CD4-positive, alpha-beta T cell treated with Interleukin-6 for 4 hours (primary cell): ENCODE data around the gene CTNNA2.

Source experiments
- DNase-seq: peaks from one replicate; pipeline ENCODE4 v3.0.0-alpha.2; 2020; ENCODE audit warnings: mixed read lengths

The CTNNA2 gene

DNA sequence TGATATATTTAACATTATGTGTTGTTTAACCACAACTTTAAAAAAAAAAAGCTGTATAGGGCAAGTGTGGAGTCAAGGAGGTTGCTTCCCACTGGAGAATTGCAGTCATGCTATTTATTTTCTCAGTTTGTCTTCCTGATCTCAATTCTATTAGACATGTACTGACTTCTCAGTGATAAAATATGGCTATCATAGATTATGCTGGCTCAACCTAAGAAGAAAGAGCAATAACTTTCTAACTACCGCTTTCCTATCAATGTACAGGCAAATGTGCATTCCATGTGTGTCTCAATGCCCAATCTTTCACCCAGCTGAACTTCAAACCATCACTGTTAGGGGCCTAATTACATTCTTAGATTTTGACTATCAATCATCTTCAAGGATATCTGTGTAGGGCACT is 201.4 kb downstream of the CTNNA2 start:
- no peak for DNase-seq

DNA sequence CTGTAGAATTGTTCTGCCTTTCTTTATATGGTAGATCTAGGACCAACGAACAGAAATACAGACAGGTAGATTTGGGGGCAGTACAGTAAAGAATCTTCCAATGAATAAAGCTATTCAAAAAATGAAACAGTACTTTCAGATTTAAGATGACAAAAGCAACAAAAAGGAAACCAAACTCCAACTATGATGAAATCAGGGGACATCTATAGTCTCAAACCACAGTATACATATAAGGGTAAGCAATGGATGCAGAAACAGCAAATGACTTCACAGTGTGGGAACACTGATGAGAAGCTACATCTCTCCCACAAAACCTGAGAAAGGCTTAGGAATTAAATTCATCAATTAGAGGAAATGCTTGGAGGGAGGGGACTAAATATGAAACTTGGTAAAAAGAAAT is 202.5 kb downstream of the CTNNA2 start:
- DNase-seq, result no peak

DNA sequence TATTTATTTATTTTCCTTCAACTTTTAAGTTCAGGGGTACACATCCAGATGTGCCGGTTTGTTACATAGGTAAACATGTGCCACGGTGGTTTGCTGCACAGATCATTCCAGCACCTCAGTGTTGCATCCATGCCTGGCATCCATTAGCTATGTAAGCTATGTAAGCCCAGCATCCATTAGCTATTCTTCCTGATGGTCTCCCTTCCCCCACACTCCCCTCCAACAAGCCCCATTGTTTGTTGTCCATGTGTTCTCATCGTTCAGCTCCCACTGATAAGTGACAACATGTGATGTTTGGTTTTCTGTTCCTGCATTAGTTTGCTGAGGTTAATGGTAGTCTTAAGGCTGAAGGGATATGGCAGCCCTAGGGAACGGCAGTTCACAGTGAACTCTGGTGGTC is 203.4 kb downstream of the CTNNA2 start:
- DNase-seq, result no peak

DNA sequence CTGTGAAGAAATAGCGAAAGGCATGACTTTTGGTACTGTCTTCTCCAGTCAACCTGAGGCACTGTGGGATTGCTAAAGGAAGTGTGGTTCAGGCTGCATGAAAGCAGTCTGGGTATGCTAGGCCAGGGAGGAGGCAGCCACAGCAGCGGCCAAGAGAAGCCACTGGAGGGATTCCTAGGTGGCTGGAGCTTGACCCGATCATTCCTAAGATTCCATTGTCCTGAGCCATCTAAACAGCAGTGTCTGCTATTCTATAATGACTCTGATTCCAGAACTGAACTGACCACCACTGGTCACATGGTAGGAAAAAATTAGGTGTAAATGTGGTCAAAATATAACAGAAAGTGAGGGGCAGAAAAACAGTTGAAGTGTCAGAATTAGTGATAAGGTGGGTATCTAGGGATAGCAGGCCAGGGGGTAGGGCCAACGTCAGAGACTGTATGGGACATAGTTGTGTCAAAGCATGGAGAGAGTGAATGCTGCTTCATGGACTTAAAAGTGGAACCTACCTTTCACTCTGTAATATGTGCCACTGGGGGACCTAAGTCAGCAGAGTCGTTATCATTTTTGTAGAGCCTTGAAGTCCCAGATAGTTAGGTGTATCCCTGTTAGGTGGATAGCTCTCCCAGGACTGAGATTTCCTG is 204.6 kb downstream of the CTNNA2 start:
- no peak for DNase-seq

DNA sequence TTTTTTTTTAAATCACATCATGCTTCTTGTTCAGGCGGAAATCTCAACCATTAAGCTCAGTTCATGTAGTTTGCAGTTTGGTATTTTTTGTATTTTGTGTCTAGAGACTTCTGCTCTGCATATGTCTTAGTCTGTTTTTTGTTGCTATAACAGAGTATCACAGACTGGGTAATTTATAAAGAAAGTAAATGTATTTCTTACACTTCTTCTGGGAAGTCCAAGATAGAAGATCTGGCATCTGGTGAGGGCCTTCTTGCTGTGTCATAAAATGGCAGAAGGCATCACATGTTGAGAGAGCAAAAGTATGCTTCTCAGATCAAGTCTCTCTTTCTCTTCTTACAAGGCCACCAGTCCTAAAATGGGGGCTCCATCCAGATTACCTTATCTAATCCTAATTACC is 208.2 kb downstream of the CTNNA2 start:
- no peak for DNase-seq

DNA sequence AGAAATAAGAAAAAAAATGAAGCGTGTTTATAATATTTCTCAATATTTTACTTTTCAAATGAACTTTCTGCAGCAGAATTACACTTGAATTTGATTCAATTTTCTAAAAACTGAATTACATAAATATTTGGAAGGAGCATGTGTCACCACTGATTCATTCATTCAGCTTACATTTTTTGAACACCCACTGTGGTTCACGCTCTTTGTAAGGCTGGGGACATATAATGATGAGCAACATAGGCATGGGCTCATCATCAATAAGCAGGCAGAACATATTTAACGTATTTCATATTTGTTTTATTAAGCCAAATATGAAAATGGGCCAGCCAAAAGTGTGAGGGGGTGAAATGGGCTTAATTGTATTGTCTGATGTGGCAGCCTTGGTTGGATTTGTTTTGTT is 209.1 kb downstream of the CTNNA2 start:
- DNase-seq, result no peak

DNA sequence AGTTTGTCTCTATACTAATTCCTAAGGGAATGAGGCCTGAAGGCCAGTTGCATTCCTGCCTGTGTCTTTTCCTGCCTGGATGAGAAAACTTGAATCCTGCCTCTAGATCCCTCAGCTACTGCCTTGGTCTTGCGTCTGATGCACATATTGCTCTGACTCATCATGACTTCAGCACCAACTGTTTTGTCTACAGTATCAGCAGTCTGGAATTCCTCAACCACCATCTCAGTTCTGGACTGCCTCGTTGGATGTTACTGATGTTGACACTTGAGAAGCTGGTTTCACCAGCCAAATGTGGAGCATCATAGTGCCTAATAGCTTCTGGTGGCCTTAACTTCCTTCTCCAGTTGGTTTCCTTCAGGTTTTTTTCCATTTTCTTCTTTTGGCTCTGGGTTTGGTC is 211.0 kb downstream of the CTNNA2 start:
- no peak for DNase-seq

DNA sequence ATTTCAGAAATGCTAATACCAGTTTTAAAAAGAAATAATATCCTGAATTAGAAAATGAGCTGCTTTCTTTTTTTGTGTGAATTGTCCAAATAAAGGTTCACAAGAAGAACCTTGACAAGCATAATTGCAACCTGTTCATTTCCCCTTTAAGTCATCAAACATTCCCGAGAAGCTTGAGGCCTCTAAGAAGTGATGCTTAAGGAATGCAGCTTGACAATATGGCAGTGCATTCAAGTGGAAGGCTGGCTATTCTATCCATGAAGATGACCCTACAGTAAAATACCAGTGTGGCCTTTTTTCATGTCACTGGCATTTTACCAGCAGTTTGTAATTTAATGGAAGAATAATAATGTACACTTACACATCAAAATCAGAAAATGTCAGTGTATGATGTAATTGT is 216.7 kb downstream of the CTNNA2 start:
- DNase-seq, result no peak

DNA sequence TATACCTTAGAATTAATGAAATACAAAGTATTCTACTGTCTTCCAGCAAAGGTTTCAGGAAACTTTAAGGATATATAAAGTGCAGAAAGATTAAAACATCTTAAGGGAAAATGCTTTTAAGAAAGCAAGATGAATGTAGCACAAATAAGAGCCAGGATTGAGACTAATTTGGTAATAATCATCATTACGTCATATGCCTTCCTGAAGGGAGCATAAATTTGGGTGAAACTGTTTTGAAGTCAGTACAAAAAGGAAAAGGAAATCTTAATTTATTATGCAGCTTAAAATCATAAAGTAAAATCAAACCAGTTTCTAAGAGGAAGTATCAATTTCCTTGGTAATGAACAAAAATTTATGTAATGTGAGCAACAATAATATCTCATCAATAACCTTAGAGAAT is 221.7 kb downstream of the CTNNA2 start:
- DNase-seq, result no peak

DNA sequence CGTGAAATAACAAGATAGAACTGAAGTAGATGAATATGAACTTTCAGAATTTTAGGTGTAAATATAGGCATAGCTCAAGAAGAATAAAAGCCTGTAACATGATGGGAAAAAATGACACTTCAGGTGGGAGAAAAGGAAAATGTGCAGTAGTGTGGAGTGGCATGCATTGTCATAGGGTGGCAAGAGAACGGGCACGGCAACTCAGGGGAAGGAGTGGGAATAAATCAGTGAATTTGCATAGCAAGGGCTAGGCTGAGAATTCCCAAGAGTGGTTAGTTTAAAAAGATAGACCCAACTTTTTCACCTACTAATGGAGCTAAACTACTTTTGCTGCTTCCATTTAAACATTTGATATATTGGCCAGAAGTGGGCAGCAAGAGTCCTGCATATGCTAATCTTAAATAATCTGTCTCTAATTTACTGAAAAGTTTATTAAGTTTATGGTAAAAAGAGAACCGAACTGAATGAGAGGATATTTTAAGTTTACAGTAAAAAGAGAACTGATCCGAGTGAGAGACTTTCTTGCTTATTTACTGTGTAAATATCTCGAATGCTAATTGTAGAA is 228.1 kb downstream of the CTNNA2 start:
- no peak for DNase-seq

DNA sequence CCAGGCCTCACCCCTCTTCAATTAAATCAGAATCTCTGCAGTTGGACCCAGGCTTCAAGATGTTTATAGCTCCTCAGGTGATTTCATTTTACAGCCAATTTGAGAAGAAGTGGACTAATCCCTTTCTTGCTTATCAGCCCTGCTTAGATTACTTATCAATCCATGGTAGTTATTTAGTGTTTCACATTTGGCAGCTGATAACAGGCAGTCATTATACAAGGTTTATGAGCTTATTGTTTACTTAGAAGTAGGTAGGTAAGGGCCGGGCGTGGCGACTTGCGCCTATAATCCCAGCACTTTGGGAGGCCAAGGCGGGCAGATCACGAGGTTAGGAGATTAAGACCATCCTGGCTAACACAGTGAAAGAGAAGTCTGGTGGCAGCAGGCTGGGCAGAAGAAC is 237.5 kb downstream of the CTNNA2 start:
- no peak for DNase-seq

DNA sequence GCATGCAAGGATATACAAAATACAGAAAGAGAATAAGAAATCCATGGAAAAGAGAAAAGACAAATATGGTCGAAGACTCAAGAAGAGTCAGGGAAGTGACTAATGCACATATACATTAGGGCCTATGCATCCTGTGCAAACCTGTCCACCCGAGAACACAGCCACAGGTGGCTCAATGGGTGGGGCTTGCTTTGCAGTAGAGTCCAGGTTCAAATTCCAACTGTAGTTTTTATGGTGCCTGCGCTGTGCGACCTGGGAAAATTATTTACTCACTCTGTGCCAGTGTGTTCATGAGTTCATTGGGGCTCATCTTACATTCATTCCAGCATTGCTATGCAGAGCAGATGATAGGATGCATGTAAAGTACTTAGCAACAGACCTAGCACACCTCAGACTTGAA is 244.7 kb downstream of the CTNNA2 start:
- no peak for DNase-seq

DNA sequence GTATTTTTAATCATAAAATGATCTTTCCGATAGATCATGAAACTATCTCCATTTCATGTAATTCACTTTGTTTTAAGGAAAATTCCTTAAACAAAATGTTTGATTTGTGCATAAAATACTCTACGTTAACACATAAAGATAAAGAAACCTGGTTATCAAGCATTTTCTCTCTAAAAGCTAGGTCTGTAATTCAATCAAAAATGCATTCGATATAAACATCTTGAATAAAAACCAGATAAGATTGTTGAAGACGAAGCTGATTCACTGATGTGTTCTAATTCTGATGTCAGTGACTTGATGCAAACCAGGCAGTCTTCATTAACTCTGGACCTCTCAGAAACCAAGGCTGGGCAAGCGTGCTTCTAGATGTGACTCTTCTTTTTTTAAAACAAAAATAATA is 245.2 kb downstream of the CTNNA2 start:
- DNase-seq, result no peak

DNA sequence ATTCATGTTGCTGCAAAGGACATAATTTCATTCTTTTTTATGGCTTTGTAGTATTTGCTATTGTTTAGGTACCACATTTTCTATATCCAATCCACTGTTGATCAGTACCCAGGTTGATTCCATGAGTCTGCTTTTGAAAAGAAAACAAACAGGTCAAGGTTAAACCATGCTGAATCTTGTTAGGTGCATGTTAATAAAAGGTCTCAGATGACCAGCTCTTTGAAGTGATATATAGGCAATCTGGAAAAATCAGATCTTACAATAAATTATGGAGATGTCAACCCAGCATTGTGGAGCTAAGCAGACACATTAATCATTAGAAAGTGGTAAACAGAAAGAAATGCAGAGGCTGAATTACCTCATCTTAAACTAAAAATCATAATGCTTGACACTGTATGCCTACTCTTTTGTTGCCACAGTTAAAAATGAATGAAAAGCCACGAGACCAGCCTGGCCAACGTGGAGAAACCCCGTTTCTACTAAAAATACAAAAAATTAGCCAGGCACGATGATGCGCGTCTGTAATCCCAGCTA is 246.0 kb downstream of the CTNNA2 start:
- DNase-seq, result no peak

DNA sequence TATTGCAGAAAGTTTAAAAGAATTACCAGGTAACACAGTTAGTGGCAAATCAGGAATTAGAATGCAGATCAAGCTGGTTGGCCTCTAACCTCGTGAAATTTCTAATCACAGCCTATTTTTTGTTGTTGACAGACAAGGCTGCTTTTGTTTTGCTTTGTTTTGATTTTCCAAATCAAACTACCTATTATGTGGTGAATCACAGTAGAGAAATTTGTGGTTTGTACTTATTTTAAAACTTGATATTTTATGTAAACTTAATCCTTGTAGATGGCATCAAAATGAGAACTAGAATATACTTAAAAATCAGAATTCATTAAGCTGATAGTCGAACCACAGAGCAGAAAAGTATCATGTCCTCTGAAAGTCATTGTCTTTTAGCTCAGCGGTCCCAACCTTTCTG is 258.1 kb downstream of the CTNNA2 start:
- DNase-seq, result no peak

DNA sequence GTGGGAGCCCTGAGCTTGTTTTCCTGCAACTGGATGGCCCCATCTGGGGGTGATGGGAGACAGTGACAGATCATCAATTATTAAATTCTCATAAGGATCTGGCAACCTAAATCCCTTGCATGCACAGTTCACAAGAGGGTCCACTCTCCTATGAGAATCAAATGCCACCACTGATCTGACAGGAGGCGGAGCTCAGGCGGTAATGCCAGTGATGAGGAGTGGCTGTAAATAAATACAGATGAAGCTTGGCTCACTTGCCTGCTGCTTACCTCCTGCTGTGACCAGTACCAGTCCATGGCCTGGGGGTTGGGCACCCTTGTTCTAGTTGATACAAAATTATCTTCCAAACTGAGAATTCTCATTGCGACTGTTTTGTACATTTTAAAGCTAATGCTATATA is 258.6 kb downstream of the CTNNA2 start:
- no peak for DNase-seq

DNA sequence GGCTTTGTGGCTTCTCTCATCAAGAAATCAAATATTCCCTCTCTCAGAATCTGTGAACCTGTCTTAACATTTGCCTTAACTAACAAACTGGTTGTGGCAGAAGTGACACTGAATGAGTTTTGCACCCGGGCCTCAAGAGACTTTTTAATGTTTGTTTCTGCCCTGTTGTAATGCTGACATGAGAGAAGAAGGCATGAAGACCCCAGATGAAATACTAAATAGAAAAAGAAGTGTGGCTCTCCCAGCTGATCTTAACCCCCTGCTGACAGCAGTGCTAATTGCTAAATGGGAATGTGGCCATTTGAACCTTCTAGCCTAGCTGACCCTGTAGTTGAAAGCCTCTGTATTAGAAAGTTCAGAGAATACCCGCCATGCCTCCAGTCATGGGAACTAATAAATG is 261.2 kb downstream of the CTNNA2 start:
- DNase-seq, result no peak

DNA sequence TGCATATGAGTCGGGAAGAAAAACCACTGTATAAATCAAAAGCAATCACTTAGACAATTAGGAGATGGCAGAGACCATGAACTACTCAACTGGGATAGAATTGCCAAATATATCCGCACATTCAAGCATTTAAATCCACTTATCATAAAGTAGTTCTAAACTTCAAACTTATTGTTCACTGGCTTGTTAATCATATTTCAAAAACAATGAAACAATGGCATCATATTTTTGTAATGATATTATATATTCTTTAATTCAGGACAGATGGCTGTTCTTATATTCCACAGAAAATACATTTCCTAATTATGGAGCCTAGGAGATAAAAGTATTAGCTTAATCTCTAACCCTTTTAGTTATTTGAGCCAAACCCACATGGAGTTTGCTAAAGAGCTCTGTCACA is 263.6 kb downstream of the CTNNA2 start:
- no peak for DNase-seq

DNA sequence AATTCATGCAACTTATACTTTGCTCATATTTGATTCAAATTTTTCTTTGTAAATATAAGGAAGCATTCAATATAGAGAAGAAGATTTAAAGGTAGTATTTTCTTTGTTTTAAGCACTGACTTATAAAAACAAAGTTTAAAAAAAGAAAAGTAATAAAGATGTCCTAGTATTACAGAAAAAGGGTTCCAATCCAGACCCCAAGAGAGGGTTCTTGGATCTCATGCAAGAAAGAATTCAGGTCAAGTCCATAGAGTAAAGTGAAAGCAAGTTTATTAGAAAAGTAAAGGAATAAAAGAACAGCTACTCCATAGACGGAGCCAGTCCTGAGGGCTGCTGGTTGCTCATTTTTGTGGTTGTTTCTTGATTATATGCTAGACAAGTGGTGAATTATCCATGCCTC is 267.9 kb downstream of the CTNNA2 start:
- no peak for DNase-seq

DNA sequence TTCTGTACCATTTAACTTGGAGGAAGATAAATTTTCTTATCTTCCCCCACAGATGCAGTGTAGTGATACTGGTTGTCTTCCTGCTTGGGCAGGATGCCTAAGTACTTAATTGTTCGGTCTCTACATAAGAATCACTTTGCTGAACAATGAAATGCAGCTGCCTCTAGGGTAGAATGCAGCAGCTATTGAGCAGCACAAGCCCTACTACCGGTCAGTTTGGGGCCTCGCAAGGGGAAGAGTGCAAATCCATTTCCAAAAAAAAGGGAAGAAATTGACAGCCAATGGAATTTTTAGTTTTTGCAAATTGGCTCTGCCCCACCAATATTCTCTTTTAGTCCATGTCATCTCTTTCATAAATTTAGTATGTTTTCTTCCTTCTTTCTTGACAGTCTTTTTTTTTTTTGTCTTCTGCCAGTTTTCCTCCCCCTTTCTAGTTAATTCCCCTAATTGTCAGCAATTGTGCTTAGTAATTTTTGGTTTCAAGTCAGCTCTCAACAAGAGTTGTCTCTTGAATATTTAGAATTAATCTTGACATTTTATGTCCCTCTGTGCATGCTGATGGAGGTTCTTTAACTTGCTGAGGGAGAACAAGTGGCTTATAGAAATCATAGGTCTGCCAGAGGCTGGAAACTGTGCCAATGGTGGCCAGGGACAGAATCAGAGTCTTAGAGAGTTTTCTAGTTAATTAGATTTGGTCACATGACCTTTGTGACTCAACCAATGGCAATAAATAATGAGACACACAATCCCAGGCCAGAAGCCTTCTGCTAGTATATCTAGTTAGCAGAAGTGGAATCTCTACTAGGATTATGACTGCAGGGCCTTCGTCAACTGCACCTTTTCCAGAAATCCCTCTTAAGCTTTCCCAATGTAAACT is 270.0 kb downstream of the CTNNA2 start:
- DNase-seq, result no peak

DNA sequence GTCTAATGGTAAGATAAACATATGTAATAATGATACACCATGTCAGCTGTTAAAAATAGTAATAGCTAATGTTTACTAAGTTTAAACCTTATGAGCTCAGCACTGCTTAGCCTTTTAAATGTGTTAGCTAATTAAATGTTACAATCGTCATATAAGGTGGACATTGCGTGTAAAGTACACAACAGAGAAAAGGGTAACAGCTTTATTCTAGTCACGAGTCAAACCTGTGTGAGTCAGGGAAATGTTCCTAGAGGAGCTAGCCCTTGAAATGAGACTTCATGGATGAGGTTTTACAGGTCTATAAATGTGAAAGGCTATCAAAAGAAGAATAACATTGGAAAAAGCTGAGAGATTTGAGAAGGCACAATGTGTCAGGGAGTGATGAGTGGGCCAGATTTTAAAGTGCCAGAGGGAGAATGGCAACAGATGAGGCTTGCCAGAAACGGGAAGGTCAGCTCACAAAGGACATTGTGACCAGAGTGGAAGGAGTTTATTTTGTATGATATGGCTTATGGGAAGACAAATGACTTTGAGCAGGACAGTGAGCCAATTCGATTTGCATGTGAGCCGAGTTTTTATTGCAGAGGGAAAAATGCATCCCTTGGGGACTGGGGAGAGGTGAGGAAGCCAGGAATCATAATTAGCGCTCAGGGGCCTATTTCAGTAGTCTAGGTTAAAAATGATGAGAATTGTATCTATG is 276.3 kb downstream of the CTNNA2 start:
- DNase-seq, result no peak

DNA sequence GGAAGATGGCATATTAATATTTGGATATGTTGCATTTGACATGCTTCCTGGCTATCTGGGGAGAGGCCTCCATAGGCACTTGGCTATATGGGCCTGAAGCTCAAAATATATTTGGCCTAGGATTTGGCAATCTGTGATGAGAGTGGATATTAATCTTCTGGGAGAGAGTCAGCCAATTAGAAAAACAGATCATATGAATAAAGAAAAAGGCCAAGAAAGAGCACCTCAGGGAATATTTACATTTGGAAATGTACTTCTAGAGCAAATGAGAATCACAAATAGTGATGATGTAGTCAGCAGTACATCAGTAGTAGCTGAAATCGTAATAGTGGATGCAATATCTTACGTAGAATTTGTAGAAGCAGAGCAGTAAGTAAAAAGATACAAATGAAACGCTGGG is 277.0 kb downstream of the CTNNA2 start:
- DNase-seq, result no peak

DNA sequence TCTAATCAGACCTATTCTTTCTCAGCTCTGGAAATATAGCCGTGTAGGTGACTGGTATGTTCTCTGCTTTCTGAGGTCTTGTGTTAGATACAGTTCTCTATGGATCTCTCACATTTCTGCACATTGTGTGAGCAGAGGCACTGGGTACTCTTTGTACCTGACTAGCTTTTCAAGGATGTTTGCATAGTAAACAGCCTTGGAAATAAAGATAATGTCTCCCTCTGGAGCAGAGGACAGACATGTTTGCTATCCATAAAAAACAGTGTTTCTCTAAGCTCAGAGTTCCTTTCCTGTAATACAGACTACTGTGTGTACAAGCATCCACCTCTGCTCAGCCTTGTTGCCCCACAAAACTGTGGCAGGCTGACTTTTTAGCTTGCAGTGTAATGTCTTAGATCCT is 279.2 kb downstream of the CTNNA2 start:
- no peak for DNase-seq

DNA sequence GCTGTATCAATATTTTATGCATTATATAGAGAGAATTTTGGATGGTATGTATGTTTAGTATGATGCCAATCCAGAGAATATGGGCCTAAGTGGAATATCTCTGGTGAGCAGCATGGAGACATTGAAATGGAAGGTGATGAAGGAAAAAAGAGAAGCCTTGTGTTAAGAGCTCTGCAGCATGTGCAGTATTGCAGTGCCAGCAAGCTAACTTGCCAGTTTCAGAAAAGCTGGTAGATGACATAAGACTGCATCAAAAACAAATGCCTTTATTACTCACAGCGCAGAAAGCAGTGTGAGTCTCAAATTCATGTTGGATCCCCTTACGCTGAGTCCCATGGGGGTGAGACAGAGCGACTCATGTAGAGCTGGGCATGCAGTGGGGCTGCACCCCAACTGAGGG is 280.2 kb downstream of the CTNNA2 start:
- DNase-seq, result no peak
